ENCODE results near the gene SLC44A3. TPM values are rescaled to one million over a fixed set of nuclear protein-coding genes. Genes with fewer than 3 reads are reported as not detected.

Gene SLC44A3
- total and polyA plus RNA-seq, 2 experiments from 2014 or later, result 2.9 to 4.5 TPM

GRCh38 chr1:94901841-94902240 lies 81.7 kb downstream of the SLC44A3 start:
- Histone ChIP-seq H2AFZ (no peak overlapping the region), H3F3A (replicated peaks; ENCODE audit: low read depth) (no peaks in the 10 kb centered on the region), H3K36me3 (ENCODE audit: insufficient read depth) (peaks cover 50% of the 10 kb centered on the region), H3K79me2 (replicated peaks; ENCODE audit: insufficient read depth) (peaks cover 36% of the 10 kb centered on the region), H3K27me3 (ENCODE audit: insufficient read depth) (no peaks in the 10 kb centered on the region), H3K4me2 (no peak overlapping the region), H3K9me2 (ENCODE audit: insufficient read depth) (no peaks in the 10 kb centered on the region), H3K4me1 (ENCODE audit: insufficient read depth) (peaks cover 2% of the 10 kb centered on the region; the same call in 1 of the 2 replicates), H3K27ac (ENCODE audit: low read depth) (no peak overlapping the region), H3K4me3 (no peak overlapping the region), H4K20me1 (replicated peaks; ENCODE audit: insufficient read depth) (peaks cover 51% of the 10 kb centered on the region)
- DNase-seq (ENCODE audit: low spot score), result no peak
- Mint-ChIP-seq H3K36me3 (ENCODE audit: low read depth) (peaks cover 59% of the 10 kb centered on the region), H3K9me3 (no peaks in the 10 kb centered on the region), H3K27ac (no peak overlapping the region), H3K4me1 (peaks cover 8% of the 10 kb centered on the region; the same call in 2 of the 3 replicates), H3K27me3 (ENCODE audit: insufficient read depth, low read depth, poor library complexity) (peaks cover 3% of the 10 kb centered on the region), H3K4me3 (no peak overlapping the region)
- no peak for ATAC-seq
- TF ChIP-seq STAT1 (IDR thresholded peaks at IDR 0.05; ENCODE audit: unreplicated experiment) (no peak), ZNF462 (CRISPR knock-in tag; IDR thresholded peaks at IDR 0.05) (no peak), ZNF114 (CRISPR knock-in tag; IDR thresholded peaks at IDR 0.05) (no peak), EZH2 (IDR thresholded peaks at IDR 0.05; ENCODE audit: low read depth, unreplicated experiment) (no peak), EZH2phosphoT487 (IDR thresholded peaks at IDR 0.05; ENCODE audit: unreplicated experiment) (no peak), ZNF331 (CRISPR knock-in tag; IDR thresholded peaks at IDR 0.05; ENCODE audit: low read depth) (no peak), NANOG (IDR thresholded peaks at IDR 0.05; ENCODE audit: borderline replicate concordance) (no peak), CTCF (conservative IDR thresholded peaks at IDR 0.05; ENCODE audit: low read depth in 2 of 2) (no peak)

All from GM23338 (cell line).